Psoas muscle (tissue), 8 donors: Measurements from ENCODE around the gene CRTAC1. TPM values are rescaled to one million over a fixed set of nuclear protein-coding genes. Genes with fewer than 3 reads are reported as not detected.

Source experiments
- ATAC-seq, 4 donors: fragments of 200-7000 bp; cut with Tn5 transposase; one replicate each; pipeline ENCODE4 v1.9.1; 2020; ENCODE audit warnings: moderate library complexity in 3 of 4, mild to moderate bottlenecking in 2 of 4
- DNase-seq, 2 donors: peaks; one replicate each; pipeline ENCODE4 v3.0.0-alpha.2; 2020
- H3K27ac ChIP-seq: fragments of 200-600 bp; one replicate; pipeline ENCODE4 v1.8.0; 2022
- H3K27me3 ChIP-seq, 3 donors: fragments of 200-600 bp in 1 of 3; one replicate each; pipeline versions ENCODE4 v1.6.1 to v1.8.0; 2013 to 2022; ENCODE audit warnings: low read length in 2 of 3, mild to moderate bottlenecking in 2 of 3, moderate library complexity in 1 of 3; ENCODE audit not compliant: insufficient read depth in 3 of 3
- H3K36me3 ChIP-seq, 2 donors: fragments of 200-600 bp in 1 of 2; one replicate each; pipeline versions ENCODE4 v1.6.1 to v1.8.0; 2013 to 2022; ENCODE audit warnings: low read depth in 1 of 2, mild to moderate bottlenecking in 1 of 2, moderate library complexity in 1 of 2; ENCODE audit not compliant: insufficient read depth in 1 of 2
- H3K4me1 ChIP-seq: fragments of 200-600 bp; one replicate; pipeline ENCODE4 v1.8.0; 2022
- H3K4me3 ChIP-seq: fragments of 200-600 bp; one replicate; pipeline ENCODE4 v1.8.0; 2022; ENCODE audit warnings: mild to moderate bottlenecking
- H3K9me3 ChIP-seq: fragments of 200-600 bp; one replicate; pipeline ENCODE4 v1.8.0; 2022
- CTCF ChIP-seq: fragments of 200-600 bp; IDR thresholded peaks from one replicate; pipeline ENCODE4 v1.8.0; 2022; ENCODE audit warnings: antibody characterized with exemption
- WGBS, 3 donors: extraction: QIAGEN DNeasy Blood & Tissue Kit; methylation state at CpG; one replicate each; pipeline versions ENCODE4 v1.1.6 to v1.1.7; 2013; 5-methylcytosine and 5-hydroxymethylcytosine counted together
- intact Hi-C, 2 donors: fragments of 100-400 bp; cut with DNase I; formaldehyde crosslinking; loops; one replicate each; pipeline versions ENCODE4 v1.11.0 to v1.14.2; 2022
- polyA plus RNA-seq, 3 donors: library from polyadenylated mRNA; stranded (reverse); fragments of 200-250 nt; gene quantifications; one replicate each; pipeline ENCODE4 v1.2.3, GENCODE V29; 2013
- total RNA-seq, 4 donors: library from RNA; stranded (reverse); fragmentation: NEBNext Ultra II Directional in 2 of 4; extraction: Animal tissue kit (Norgen Biotek cat#: 25700) in 2 of 4; gene quantifications; one replicate each; pipeline versions ENCODE4 v1.2.1 to v1.2.4, GENCODE V29; 2021 to 2023
- donor health status: healthy with polysubstance abuse.
- donor health status: DM: no; HTN: no; CAD: no; lungs with moderate emphysema.
- donor health status: Bipolar disorder and iron deficiency.
- donor health status: healthy.
- donor health status: DM: yes; HTN: yes; CAD: no.
- donor health status: DM: no; HTN: no; CAD: no.
- donor health status: DM: no; HTN: no; CAD: no.
- donor health status: DM: yes; HTN: yes; CAD: no.

The CRTAC1 gene
- total and polyA plus RNA-seq, 7 donors, result 0.07 to 0.93 (median 0.30) TPM

DNA sequence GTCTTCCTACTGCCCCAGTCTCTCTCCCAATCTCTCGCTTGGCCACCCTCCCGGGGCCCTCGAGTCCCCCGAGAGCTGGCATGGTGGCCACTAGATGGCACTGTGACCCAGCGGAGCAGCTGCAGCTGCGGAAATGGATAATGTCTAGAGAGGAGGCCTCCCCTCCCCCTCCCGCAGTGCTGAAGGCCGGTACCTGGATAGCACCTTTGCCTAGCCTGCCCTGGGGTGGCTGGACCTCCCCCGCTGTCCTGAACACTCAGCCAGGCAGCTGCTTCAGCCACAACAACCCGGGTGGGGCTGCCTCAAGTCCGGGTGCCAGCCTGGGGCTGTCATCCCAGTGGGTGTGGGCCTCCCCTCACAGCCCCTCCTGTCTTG is 115.6 kb downstream of the CRTAC1 start:
- intact Hi-C loops, result loop anchor here (2.0 to 10.0 kb wide), 3 partner anchors 126 to 1332 kb away; no protein-coding TSS in a partner anchor
- H3K36me3 ChIP-seq, result no peaks in the 10 kb centered on the region
- ATAC-seq, result peak; percentile 87 to 95 (median 92)
- H3K27ac ChIP-seq, result no peak overlapping the region
- peak overlapping the region; percentile 30 for H3K4me3 ChIP-seq
- no peaks in the 10 kb centered on the region for H3K9me3 ChIP-seq
- TF ChIP-seq CTCF, result peak; percentile 90
- DNase-seq, result peak; percentile 72 to 89
- H3K4me1 ChIP-seq, result peaks cover 9% of the 10 kb centered on the region
- H3K27me3 ChIP-seq, result peaks cover 0 to 15% (median 0%) of the 10 kb centered on the region in 3 donors
- 7 to 11% (median 9%) methylated on average over 11 of the region's 11 CpGs for WGBS, 3 donors

DNA sequence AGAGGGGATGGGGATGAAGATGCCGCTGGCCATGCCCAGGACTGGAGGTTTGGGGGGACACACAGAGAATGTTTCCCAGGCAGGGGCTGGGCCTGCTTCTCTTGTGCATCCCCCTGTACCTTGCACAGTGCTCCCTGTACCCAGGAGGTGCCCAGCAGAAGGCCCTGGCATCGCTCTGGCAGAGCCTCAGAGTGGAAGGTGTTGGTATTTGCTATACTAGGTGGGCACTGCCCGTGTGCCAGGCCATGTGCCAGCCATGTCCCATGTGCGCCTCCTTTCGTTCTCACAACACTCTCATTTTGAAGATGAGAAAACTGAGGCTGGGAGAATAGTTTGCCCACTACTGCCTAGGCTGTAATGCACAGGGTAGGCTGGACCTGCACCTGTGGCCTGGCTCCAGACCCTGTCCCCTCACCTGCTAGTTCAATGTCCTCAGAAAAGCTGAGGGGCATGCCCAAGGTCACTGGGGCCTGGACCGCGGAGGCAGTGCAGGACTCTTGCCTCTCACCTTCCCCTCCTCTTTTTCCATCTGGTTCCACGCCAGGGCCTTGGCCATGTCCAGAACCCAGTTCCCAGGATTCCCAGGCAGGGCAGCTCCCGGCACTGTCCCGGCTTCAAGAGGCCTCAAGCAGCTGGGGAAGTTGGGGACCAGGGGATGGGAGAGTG is 116.1 kb downstream of the CRTAC1 start:
- 41 to 54% (median 44%) methylated on average over 10 of the region's 10 CpGs for WGBS, 3 donors
- intact Hi-C loops, result loop anchor here (2.0 to 10.0 kb wide), 3 partner anchors 126 to 1332 kb away; no protein-coding TSS in a partner anchor
- no peak for TF ChIP-seq CTCF
- H3K36me3 ChIP-seq, result no peaks in the 10 kb centered on the region
- ATAC-seq (peak; percentile 25 to 38 (median 28)), DNase-seq (no peak)
- H3K27ac ChIP-seq, result no peak overlapping the region
- peaks cover 0 to 15% (median 0%) of the 10 kb centered on the region in 3 donors for H3K27me3 ChIP-seq
- H3K4me3 ChIP-seq, result peak overlapping the region; percentile 30
- H3K4me1 ChIP-seq, result peaks cover 9% of the 10 kb centered on the region
- H3K9me3 ChIP-seq, result no peaks in the 10 kb centered on the region

DNA sequence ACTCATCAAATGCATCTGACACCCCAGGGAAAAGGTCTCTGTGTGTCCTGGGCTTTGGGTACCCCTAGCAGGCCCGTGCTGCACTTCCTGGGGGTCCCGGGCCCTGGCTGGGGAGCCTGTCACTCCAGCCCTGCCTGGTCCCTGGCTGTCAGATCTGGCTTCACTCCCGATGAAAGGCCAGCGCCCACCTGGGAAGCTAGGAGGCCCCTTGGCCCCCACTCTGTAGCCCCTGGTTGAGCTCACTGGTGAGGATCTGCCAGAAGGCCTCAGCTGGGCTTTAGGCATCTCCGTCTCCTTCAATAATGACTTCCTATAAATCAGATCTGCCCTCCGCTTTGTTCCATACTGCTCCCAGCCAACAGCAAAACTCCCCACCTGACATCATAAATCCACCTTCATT is 116.8 kb downstream of the CRTAC1 start:
- ATAC-seq, result no peak
- Histone ChIP-seq H3K9me3 (no peaks in the 10 kb centered on the region), H3K27me3 (peaks cover 0 to 11% (median 0%) of the 10 kb centered on the region in 3 donors), H3K27ac (no peak overlapping the region), H3K4me3 (no peak overlapping the region), H3K4me1 (peaks cover 9% of the 10 kb centered on the region), H3K36me3 (no peaks in the 10 kb centered on the region)
- WGBS, 3 donors, result 74 to 78% (median 76%) methylated on average over 6 of the region's 6 CpGs
- no peak for TF ChIP-seq CTCF
- intact Hi-C loops, result loop anchor here (2.0 to 10.0 kb wide), 3 partner anchors 127 to 1333 kb away; no protein-coding TSS in a partner anchor
- no peak for DNase-seq

DNA sequence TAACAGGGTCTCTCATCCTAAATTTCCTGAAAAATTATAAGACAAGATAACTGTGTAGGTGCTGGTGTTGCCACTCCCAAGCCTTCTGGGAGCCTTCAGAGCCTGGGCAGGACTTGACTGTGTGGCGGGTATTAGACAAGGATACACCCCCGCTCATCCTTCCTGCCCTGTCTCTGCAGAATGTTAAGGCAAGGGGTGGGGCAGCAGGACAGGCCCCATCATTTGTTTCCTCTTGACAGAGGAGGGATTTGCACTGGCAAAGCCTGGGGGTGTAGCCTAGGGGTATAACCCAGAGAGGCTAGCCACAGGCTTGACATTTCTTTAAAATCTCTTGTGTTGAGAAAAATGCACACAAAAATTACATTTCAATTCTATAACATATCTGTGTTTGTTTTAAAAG is 117.2 kb downstream of the CRTAC1 start:
- intact Hi-C loops, result loop anchor here in 1 of 2 donors (10.0 kb wide), 1 partner anchor 1332 kb away; no protein-coding TSS in a partner anchor
- Histone ChIP-seq H3K36me3 (no peaks in the 10 kb centered on the region), H3K27me3 (peaks cover 0 to 7% (median 0%) of the 10 kb centered on the region in 3 donors), H3K4me3 (no peak overlapping the region), H3K4me1 (peaks cover 9% of the 10 kb centered on the region), H3K9me3 (no peaks in the 10 kb centered on the region), H3K27ac (no peak overlapping the region)
- no peak for TF ChIP-seq CTCF
- 92 to 100% (median 100%) methylated on average over 2 of the region's 2 CpGs for WGBS, 3 donors
- DNase-seq (no peak), ATAC-seq (no peak)
